ENCODE data around the gene ZC3H6. TPM values are rescaled to one million over a fixed set of nuclear protein-coding genes. Genes with fewer than 3 reads are reported as not detected.
"Not testable (repeated sequence)": the region's sequence is repeated elsewhere in the genome, so short reads cannot be mapped to it uniquely, and the experiment has no call there.

ZC3H6 gene
- total RNA-seq, 2 experiments from 2014 or later, result 6.9 to 12.1 TPM

GRCh38 chr2:112354335-112354734 lies 78.9 kb downstream of the ZC3H6 start:
- H3K4me1 Mint-ChIP-seq; H3K36me3 Mint-ChIP-seq; H3K9me3 Mint-ChIP-seq (ENCODE audit: low read depth); H3K4me3 Mint-ChIP-seq; H3K27me3 Mint-ChIP-seq; ATAC-seq; DNase-seq; CTCF ChIA-PET; H3K27ac Mint-ChIP-seq: not testable (repeated sequence)

GRCh38 chr2:112360055-112360454 lies 84.7 kb downstream of the ZC3H6 start:
- H3K27me3 Mint-ChIP-seq; H3K27ac Mint-ChIP-seq; ATAC-seq; H3K36me3 Mint-ChIP-seq; H3K4me1 Mint-ChIP-seq; DNase-seq; CTCF ChIA-PET; H3K9me3 Mint-ChIP-seq (ENCODE audit: low read depth); H3K4me3 Mint-ChIP-seq: not testable (repeated sequence)

Other genes starting within 250 kb of the ZC3H6 start
- gene TMEM87B, start 220.3 kb upstream of the ZC3H6 start, total RNA-seq, result 10 to 100 TPM; 19.1 to 19.7 TPM
- gene FBLN7, start 137.2 kb upstream of the ZC3H6 start, total RNA-seq, result under 1 TPM; 0.26 to 0.63 TPM
- 10 to 100 TPM; 10.5 to 16.0 TPM for gene ZC3H8, start 20.6 kb upstream of the ZC3H6 start, total RNA-seq
- gene RGPD8, start 158.0 kb downstream of the ZC3H6 start, total RNA-seq, result 10 to 100 TPM in 1 of 2 experiments, 1 to 10 TPM in 1; 8.4 to 13.1 TPM
- gene TTL, start 206.6 kb downstream of the ZC3H6 start, total RNA-seq, result 10 to 100 TPM; 33.0 to 41.2 TPM

All from activated CD8-positive, alpha-beta memory T cell treated with anti-CD3 and anti-CD28 coated beads, Interleukin-2, amount 10 ng/mL, durations not matched to agents 7 days and 5 days (primary cell).